ENCODE data around the gene SLCO1A2.

The SLCO1A2 gene

GRCh38 chr12:21346542-21347205 is 12.0 kb upstream of the SLCO1A2 start:
- no peak overlapping the region for H3K4me3 ChIP-seq (ENCODE audit: low read depth in 1 of 2, low read length in 1 of 2)
- H3K9me3 ChIP-seq, result no peaks in the 10 kb centered on the region
- no peaks in the 10 kb centered on the region for H3K36me3 ChIP-seq
- no peaks in the 10 kb centered on the region for H3K4me1 ChIP-seq (ENCODE audit: control insufficient read depth in 1 of 2, insufficient read depth in 1 of 2, low read depth in 1 of 2, low read length in 1 of 2)
- no peak for TF ChIP-seq CTCF (IDR thresholded peaks at IDR 0.05)
- H3K27ac ChIP-seq, result no peak overlapping the region
- no peaks in the 10 kb centered on the region for H3K27me3 ChIP-seq

- Histone ChIP-seq H3K36me3 (no peaks in the 10 kb centered on the region), H3K27ac (no peak overlapping the region), H3K9me3 (no peaks in the 10 kb centered on the region), H3K27me3 (no peaks in the 10 kb centered on the region), H3K4me1 (ENCODE audit: control insufficient read depth in 1 of 2, insufficient read depth in 1 of 2, low read depth in 1 of 2, low read length in 1 of 2) (no peaks in the 10 kb centered on the region), H3K4me3 (ENCODE audit: low read depth in 1 of 2, low read length in 1 of 2) (no peak overlapping the region)
- no peak for TF ChIP-seq CTCF (IDR thresholded peaks at IDR 0.05)
Observed at GRCh38 chr12:21343636-21344035, 8.9 kb upstream of the SLCO1A2 start.

GRCh38 chr12:21341769-21342168 is 7.1 kb upstream of the SLCO1A2 start:
- Histone ChIP-seq H3K4me3 (ENCODE audit: low read depth in 1 of 2, low read length in 1 of 2) (no peak overlapping the region), H3K4me1 (ENCODE audit: control insufficient read depth in 1 of 2, insufficient read depth in 1 of 2, low read depth in 1 of 2, low read length in 1 of 2) (no peaks in the 10 kb centered on the region), H3K27ac (no peak overlapping the region), H3K36me3 (no peaks in the 10 kb centered on the region), H3K9me3 (no peaks in the 10 kb centered on the region), H3K27me3 (no peaks in the 10 kb centered on the region)
- TF ChIP-seq CTCF (IDR thresholded peaks at IDR 0.05), result no peak

- Histone ChIP-seq H3K4me1 (ENCODE audit: control insufficient read depth in 1 of 2, insufficient read depth in 1 of 2, low read depth in 1 of 2, low read length in 1 of 2) (no peaks in the 10 kb centered on the region), H3K36me3 (no peaks in the 10 kb centered on the region), H3K27me3 (no peaks in the 10 kb centered on the region), H3K9me3 (no peaks in the 10 kb centered on the region), H3K27ac (no peak overlapping the region), H3K4me3 (ENCODE audit: low read depth in 1 of 2, low read length in 1 of 2) (no peak overlapping the region)
- no peak for TF ChIP-seq CTCF (IDR thresholded peaks at IDR 0.05)
Observed at GRCh38 chr12:21340403-21340802, 5.7 kb upstream of the SLCO1A2 start.

GRCh38 chr12:21339921-21340320 is 5.2 kb upstream of the SLCO1A2 start:
- Histone ChIP-seq H3K4me1 (ENCODE audit: control insufficient read depth in 1 of 2, insufficient read depth in 1 of 2, low read depth in 1 of 2, low read length in 1 of 2) (no peaks in the 10 kb centered on the region), H3K4me3 (ENCODE audit: low read depth in 1 of 2, low read length in 1 of 2) (no peak overlapping the region), H3K27ac (no peak overlapping the region), H3K36me3 (no peaks in the 10 kb centered on the region), H3K27me3 (no peaks in the 10 kb centered on the region), H3K9me3 (no peaks in the 10 kb centered on the region)
- no peak for TF ChIP-seq CTCF (IDR thresholded peaks at IDR 0.05)

Data from neutrophil (primary cell).